GM20000 (cell line): Measurements from ENCODE around the gene BCL2A1.

ENCODE experiments used
- DNase-seq: peaks from one replicate; pipeline ENCODE4 v3.0.0; 2012; ENCODE audit warnings: low spot score
- CTCF ChIP-seq: IDR thresholded peaks from 2 replicates; pipeline ENCODE4 v1.5.1; 2012; ENCODE audit warnings: mild to moderate bottlenecking, control low read depth; ENCODE audit errors: extremely low read depth, missing control alignments

Gene BCL2A1

GRCh38 chr15:79972863-79973262 is 1.9 kb upstream of the BCL2A1 start:
- TF ChIP-seq CTCF: no peak
- DNase-seq: no peak

- no peak for DNase-seq
- TF ChIP-seq CTCF: no peak
These were observed 815 bp downstream of the BCL2A1 start for GRCh38 chr15:79970181-79970580.

- no peak for DNase-seq
- TF ChIP-seq CTCF: no peak
These were observed 1.9 kb downstream of the BCL2A1 start for GRCh38 chr15:79969146-79969545.

- TF ChIP-seq CTCF: no peak
These were observed 3.5 kb downstream of the BCL2A1 start for GRCh38 chr15:79967298-79968182.

GRCh38 chr15:79966634-79967297 is 4.2 kb downstream of the BCL2A1 start:
- TF ChIP-seq CTCF: no peak
- DNase-seq: no peak

More at GRCh38 chr15:79967298-79968182, 3.5 kb downstream of the BCL2A1 start:
- no peak for DNase-seq

GRCh38 chr15:79965846-79966630 is 5.0 kb downstream of the BCL2A1 start:
- DNase-seq: no peak
- no peak for TF ChIP-seq CTCF
